Activated CD8-positive, alpha-beta memory T cell treated with anti-CD3 and anti-CD28 coated beads, Interleukin-2, amount 50 U/mL, for 4 hours (primary cell): ENCODE measurements around the gene SLC7A1.
A peak's percentile ranks its signal among the peaks of the same experiment; 100 is the strongest.
"Not testable (repeated sequence)": the region's sequence is repeated elsewhere in the genome, so short reads cannot be mapped to it uniquely, and the experiment has no call there.

Experiments used
- DNase-seq: peaks from one replicate; pipeline ENCODE4 v3.0.0-alpha.2; 2020

SLC7A1 gene

DNA sequence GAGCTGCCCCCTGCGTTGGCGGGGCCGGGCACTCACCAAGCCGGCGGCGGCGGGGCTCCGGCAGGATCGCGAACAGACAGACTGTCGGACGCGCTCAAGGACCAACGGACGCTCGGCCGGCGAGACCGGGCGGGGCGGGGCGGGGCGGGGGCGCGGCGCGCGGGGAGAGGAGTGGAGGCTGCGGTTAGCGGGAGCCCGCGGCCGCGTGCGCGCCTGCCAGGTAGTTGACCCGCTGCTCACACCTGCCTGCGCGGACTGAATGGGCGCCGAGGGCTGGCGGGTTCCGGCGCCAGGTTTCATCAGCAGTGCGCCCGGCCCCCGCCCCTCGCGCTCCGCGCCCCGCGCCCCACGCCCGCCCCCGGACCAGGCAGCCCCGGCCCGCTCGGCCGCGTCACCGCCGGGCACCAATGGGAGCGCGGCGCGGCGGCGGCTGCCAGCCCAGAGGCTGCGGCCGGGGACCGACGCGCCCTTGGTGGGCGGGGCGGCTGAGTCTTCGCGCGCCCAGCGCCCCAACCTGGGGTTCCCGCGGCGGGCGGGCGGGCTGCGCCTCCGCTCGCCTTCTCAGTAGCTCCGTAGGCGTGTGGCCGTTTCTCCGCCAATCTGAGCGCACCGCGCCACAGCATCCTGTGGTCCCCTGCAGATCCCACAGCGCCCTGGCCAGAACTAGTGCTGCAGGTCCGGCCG is at the start of gene SLC7A1:
Gene SLC7A1, minus strand, starts transcription at position 309 of the 684 bp plus-strand sequence. CDS start 59,500 bp downstream, outside the sequence.
- peak; percentile 90 for DNase-seq

DNA sequence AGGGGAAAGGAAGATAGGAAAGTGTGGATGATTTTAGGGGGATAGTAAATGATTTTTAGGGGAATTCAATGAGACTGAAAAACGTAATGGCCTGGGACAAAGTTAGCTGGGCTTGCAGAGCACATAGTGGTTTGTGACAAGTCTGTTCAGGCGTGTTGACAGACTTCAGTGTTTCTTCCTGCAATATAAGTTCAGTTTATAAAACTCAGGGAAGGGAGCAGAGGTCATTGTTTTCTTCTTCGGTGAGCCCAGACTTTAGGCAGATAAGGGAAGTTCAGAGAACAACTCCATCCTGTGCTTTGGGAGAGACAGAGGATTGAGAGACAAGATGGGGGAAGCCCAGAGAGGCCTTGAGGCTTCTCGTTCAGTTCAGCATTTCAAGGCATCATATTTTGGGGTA is 45.2 kb upstream of the SLC7A1 start:
- DNase-seq, result no peak

DNA sequence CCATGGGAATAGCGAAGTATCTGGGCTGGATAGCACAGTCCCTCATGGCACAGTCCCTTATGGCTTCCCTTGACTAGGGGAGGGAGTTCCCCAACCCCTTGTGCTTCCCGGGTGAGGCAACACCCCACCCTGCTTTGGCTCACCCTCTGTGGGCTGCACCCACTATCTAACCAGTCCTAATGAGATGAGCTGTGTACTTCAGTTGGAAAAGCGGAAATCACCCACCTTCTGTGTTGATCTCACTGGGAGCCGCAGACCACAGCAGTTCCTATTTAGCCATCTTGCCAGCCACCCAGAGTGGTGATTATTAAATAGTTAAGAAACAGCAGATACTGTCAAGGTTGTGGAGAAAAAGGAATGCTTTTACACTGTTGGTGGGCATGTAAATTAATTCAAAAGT is 41.3 kb upstream of the SLC7A1 start:
- DNase-seq, result not testable (repeated sequence)

DNA sequence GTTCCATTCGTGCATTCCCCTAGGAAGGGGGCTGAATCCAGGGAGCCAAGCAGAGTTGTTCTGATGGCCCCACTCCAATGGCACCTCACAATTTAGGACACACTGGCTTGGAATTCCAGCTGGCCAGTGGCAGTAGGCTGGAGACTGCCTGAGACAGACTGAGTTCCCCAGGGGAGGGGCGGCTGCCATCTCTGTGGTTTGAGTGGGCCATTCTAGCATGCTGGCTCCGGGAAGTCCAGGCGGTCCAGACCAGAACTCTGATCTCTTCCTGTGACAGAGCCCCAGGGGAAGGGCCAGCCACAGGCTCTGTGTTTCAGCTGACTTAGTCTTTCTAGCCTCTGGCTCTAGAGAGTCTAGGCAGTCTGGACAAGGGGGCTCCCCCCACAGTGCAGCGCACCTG is 29.5 kb upstream of the SLC7A1 start:
- no peak for DNase-seq

DNA sequence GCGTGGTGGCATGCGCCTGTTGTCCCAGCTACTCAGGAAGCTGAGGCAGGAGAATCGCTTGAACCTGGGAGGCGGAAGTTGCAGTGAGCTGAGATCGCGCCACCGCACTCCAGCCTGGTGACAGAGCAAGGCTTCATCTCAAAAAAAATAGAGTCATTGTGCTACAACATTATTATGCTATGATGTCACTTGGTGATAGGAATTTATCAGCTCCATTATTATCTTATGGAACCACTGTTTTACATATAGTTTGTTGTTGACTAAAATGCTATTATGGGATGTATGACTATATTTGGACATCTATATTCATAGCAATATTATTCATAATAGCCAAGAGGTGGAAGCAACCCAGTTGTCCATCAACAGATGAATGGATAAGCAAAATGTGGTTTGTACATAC is 26.4 kb upstream of the SLC7A1 start:
- DNase-seq, result no peak

DNA sequence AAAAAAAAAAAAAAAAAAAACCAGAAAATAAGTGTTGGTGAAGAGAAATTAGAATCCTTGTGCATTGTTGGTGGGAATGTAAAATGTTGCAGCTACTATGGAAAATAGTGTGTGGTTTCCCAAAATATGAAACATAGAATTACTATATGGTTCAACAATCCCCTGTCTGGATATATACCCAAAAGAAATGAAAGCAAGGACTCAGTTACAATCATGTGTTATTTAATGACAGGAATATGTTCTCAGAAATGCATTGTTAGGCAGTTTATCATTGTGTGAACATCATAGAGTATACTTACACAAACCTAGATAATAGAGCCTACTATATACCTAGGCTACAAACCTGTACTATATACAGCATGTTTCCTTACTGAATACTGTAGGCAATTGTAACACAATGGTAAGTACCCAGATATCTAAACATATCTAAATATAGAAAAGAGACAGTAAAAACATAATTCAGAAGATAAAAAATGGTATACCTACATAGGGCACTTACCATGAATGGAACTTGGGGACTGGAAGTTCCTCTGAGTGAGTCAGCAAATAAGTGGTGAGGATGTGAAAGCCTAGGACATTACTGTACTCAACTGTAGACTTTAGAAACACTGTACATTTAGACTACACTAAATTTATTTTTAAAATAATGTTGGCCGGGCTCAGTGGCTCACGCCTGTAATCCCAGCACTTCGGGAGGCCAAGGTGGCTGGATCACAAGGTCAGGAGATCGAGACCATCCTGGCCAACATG is 25.7 kb upstream of the SLC7A1 start:
- DNase-seq, result no peak

DNA sequence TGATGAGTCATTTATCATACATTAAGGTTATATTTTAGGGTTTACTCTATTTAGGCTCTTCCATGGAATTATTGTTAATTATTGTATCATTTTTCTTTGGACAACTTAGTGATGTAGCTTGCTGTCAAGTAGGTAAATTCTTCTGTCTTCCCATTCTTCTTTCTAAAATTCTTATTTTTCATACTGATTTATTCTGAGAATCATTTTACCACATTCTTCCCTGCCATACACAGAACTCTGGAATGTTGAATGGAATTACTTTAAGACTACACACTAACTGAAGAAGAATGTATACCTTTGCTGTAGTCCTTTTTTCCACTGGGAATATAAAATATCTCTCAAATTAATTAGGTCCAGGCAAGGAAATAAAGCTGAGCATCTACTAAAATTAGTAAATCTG is 24.5 kb upstream of the SLC7A1 start:
- no peak for DNase-seq

DNA sequence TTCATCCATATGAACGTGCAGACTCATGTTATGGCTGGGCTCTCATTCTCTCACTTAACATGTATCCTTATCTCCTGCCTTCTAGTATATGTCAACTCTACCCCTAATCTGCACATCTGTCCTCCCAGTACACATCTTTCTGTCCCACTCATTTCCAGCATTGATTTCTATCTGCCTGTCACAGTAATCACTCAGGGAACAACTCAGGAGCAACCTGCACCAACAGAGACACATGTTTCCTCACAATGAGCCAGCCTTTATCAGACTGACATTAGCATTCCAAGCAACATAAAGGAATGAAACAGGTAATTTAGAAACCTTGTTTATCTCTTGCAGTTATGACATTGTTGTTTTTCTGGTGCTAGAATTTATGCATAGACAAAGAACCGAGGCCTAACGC is 17.6 kb upstream of the SLC7A1 start:
- no peak for DNase-seq

DNA sequence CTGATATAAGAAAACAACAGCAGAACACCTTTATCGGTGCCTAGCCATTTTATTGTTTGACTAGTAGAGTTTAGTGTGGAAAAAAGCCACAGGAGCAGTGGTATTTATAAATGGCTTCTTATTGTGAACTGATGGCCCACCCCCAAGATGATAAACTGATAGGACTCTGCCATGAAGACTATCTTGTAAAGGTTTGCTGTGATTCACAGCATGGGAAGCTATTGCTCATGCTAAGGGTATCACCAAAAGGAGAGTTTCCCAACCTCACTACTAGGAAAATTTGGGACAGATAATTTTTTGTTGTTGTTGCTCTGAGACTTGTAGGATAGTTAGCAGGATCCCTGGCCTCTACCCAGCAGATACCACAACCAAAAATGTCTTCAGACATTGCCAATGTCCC is 12.0 kb upstream of the SLC7A1 start:
- DNase-seq, result no peak

DNA sequence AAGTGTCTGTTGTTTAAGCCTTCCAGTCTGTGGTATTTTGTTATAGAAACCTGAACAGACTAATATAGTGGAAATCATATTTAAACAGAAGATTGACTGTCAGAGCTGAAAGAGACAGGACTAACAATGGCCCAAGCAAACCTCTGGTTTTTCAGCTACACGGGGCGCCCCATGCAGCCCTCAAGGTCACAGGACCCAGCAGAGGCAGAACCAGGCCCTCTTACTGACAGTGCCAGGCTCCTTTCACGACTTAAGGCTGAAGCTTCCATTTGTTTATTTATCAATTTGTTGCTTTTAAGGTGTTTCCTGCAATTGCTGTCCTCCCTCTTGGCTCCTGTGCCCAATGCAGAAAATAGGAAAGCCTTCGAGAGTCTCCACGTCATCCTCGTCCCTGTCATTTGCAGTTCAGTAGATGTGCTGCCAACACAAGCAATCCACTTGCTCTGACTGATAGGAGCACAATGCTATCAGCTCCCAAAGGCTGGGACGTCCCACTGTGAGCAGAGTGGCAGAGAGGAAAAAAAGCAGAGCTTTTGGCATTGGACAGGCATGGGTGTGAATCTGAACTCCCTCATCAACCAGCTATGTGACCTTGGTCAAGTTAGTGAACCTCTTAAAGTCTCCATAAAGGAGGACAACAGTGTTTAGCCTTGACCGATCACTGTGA is 10.5 kb upstream of the SLC7A1 start:
- no peak for DNase-seq

DNA sequence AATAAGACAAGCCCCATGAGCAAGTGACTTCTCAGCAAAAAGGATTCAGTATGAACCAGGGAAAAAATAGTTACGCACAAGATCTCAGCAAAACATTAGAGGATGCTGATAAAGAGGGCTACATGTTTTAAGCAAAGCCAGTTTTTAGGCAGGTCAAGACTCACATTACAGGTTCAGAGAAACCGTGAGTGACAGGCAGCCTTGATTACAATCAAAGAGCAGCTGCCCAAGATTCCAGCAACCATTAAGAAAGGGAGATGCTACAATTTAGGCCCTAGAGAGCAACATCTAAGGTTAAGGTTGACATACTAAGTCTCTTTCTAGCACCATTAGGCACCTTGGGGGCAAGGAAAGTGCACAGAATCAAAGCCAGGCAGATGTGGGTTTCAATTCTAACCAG is 2.8 kb upstream of the SLC7A1 start:
- DNase-seq, result no peak

DNA sequence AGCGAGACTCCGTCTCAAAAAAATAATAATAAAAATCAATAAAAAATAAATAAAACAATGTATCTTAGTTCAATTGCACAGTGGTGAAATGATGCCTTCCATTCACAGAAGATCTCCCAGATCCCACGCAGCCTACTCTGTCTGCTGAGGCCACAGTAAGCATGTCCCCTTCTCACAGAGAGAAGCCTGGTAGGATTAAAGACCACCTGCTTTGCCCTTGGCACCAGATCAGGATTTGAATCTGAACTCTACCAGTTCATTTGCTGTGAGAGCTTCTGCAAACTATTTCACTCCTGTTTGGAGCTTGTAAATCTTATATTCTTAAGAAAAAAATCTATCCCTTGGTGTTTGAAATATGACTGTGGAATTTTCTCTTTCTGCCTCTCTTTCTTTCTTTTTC is 2.2 kb upstream of the SLC7A1 start:
- DNase-seq, result no peak

DNA sequence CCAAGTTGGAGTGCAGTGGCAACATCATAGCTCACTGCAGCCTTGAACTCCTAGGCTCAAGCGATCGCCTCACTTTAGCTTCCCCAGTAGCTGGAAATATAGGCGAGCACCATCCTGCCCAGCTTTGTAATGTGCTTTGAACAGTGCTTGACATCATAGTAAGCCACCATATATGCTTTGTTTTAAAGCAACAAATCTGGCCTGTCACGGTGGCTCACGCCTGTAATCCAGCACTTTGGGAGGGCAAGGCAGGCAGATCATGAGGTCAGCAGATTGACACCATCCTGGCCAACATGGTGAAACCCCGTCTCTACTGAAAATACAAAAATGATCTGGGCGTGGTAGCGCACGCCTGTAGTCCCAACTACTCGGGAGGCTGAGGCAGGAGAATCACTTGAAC is 1.8 kb upstream of the SLC7A1 start:
- DNase-seq, result no peak

DNA sequence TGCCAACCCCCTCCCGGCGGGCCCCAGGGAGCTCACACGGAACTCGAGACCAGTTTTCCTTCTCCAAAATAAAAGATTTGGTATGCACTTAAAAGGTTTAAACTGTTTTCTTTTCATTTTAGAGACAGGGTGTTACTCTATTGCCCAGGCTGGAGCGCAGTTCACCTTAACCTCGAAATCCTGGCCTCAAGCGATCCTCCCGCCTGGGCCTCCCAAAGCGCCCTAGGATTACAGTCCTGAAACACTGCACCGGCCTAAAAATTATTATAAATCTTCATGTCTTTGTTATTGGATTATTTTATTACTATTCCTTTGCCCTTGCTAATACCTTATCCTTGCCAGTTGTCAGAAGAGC is 553 bp upstream of the SLC7A1 start:
- no peak for DNase-seq

DNA sequence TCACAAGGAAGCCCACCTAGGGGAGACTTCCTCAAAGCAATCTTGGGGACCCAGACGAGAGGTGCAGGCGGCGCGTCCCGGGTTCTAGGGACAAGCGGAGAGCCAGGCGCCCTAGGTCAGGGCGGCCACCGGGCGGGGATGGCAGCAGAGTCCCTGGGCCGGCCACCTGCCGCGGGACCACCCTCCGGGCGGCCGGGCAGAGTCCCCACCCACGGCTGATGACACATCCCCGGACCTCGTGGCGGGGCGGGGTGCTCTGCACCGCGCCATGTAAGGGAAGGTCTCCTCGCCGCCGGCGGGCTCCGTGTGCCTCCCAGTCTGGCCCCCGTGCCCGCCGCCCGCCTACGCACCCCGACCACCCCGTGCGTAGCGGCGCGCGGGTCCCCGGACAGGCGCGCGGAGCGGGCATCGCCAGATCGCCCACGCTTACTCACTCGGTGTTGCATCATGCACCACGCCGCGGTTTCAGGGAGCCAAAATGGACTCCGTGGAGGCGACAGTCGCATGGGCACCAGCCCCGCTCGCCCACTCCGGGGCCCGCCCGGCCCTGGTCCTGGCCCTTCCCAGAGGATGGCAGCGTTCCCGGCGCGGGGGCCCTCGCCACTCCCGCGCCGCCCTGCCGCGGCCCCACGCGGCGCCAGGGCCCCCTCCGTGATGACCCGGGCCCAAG is 643 bp downstream of the SLC7A1 start:
- peak; percentile 77 for DNase-seq

DNA sequence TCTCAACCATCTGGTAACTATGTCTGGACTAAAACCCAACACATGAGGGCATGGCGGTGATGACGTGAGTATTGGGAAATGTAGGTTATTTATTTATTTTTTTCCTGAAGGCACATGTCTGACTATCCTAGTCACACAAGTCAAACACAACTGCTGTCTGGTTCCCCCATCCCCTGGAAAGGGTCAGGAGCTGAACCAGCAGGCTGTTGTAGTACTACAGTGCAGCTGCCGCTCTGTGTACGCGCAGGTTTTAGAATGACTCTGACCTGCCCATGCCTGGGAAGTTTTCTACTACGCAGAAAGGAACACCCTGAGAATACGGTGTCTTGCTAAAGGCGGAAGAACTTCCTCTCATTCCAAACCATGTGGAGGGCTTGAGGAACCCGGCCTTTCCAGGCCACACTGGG is 1.2 kb downstream of the SLC7A1 start:
- no peak for DNase-seq

DNA sequence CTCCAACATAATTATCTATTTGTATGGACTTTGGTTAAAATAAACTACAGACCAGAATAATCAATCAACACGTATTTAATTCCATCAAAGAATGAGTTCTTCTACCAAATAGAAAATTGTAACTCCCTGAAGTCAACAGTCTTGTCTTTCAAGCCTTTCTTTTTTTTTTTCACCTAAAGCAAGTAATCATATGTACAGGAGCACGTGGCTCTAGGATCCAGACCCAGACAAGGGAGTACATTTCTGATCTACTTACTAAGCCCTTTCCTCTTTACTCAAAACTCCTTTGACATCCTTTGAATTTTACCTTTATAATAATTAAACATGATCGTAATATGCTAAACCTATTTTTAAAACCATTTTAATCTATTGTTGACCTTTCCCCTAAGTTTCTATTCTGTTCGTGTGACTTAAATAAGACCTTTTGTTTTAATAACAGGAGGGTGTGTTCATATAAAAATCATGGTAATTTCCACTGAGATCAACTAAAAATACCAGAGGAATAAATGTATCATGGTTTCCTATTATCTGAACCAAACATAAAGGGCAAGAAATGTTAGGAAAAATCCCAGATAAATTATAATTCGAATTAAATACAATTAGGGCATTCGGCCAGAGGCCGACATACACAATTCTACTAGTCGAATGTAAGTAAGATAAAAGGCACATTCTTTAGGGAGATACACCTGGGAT is 1.7 kb downstream of the SLC7A1 start:
- no peak for DNase-seq

DNA sequence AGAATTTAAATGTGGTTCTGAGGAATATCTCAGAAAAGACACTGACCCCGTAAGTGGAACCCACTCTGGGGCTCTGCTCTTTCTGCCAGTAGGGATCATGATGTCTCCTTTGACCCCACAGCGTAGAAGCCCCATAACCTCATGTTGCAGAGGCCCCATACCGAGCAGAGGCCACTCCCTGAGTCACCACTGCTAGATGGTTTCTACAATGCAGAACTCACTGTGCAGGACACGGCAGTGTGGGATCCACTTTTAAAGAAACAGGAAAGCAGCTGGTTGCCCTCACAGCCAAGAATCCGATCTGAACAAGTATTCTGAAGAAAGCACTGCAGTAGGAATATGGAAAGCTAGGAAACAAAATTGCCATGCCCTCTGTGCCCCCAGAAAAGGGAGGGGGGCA is 4.2 kb downstream of the SLC7A1 start:
- no peak for DNase-seq

DNA sequence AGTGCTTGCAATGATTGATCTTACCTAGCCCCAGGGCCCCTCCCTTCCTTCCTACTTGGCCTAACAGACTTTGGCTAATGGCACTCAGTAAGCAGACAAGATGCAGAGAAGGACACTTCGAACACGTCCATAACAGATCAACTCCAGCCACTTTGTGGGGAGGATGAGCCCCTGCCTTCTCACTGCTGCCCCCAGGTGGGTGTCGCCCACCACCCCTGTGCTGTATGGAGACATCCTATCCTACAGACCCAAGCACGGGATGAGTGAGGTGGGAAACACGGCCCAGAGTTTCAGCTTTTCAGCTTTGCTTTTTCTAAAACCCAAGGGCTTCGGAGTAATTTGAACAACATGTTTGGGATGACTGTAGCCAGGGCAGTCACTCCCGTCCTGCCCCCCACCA is 5.5 kb downstream of the SLC7A1 start:
- no peak for DNase-seq

DNA sequence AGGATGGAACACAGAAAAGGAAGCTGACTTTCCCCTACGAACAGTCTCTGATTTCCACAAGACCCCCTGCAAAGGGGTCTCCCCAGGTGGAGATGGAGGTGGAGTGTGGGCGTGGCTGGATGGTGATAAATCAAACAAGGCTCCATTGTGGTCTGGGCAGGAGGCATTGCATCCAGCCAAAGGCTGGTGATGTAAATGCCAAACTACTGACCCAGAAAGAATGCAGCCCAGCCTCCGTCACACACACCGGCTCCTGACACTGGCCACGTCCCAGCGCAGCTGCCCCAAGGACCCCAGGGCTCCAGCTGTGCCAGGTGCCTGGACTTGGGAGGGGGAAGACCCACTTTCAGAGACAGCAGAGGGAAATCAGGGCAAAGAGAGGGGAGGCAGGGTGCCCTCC is 6.3 kb downstream of the SLC7A1 start:
- no peak for DNase-seq

DNA sequence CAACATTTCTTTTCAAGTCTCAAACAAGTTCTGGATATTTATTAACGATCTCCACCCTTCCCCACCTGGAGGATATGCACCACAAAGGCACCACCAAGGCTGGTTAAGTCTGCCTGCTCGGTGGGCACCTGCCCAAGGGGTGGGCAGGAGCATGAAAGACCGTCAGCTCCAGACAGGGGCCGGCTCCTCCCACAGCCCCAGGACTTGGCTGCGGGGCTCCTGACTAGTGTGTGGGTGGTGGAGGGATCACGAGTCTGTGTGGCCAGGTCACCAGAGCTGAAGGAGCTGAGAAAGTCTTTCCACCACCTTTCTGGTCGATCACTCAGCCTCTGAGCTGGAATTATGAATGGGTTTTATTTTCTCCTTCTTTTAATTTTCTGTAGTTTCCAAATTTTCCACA is 7.8 kb downstream of the SLC7A1 start:
- no peak for DNase-seq

DNA sequence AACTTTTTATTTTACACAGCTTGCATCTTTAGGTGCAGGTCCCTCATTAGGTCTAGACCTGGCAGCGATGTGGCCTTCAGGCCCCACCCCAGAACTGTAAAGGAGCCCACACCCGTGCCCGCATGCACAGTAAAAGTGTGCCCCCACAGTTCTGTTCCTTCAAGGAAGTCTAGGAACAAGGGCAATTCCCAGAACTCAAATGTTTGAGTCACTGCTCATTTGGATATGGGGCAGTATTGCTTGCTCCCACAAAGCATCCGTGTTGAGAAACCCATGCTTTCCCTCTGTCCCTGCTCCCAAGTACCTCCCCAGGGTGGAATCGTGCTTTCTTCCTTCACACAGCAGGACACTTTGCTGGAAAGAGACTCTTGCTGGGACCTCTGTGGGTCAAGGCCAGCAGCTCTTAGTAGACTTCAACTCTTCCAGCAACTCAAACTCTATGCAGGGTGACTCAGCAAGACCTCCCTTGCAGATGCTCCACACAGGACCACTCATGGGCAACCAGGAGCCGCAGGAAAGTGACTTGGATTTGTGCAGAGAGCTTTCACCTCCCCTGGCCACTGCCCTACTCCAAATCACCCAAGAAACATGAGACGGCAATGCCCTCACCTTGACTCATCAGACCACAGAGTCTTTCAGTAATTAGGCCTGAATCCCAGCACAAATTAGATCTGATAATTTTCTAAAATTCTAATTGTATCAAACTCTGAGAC is 12.3 kb downstream of the SLC7A1 start:
- no peak for DNase-seq
